HG03378 (cell line): ENCODE data around the gene KLRC2.
"Not testable (repeated sequence)": the region's sequence is repeated elsewhere in the genome, so short reads cannot be mapped to it uniquely, and the experiment has no call there.

Experiments used
- ATAC-seq: cut with Tn5 transposase; IDR thresholded peaks from one replicate; pipeline ENCODE4 v1.9.1; 2021; ENCODE audit warnings: mild to moderate bottlenecking, moderate library complexity; ENCODE audit not compliant: unreplicated experiment

The KLRC2 gene

DNA sequence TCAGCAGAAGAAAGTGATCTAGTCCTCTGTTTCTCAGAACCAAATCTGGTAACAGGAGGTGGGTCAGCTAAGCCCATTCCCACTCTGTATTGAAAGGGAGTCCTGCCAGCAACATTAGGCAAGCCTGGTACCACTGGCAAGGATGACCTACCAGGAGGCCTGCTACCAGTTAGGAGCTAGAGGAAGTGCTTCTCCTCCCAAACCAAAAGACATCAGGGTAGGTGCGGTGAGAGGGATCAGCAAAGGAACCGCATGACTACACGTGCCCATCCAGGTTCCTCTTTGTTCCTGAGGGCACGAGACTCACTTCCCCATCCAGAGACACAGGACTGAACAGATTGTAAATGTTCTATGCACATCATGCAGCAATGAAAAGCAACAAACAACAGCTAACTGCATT, 29.1 kb downstream of the KLRC2 start:
- ATAC-seq: no peak

DNA sequence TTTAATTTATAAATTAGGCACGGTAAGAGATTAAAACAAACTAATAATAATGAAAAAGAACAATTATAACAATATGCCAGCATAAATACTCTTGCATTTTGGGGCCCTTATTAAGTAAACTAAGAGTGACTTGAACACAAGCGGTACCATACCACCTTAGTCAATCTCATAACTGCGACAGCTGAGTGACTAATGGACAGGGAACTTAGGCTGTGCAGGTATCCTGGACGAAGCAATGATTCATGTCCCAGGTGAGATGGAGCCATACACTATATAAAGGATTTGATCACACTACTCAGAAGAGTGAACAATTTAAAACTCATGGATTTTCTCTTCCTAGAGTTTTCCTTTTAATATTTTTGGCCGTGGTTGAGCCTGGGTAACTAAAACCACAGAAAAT, 30.5 kb downstream of the KLRC2 start:
- ATAC-seq: no peak

DNA sequence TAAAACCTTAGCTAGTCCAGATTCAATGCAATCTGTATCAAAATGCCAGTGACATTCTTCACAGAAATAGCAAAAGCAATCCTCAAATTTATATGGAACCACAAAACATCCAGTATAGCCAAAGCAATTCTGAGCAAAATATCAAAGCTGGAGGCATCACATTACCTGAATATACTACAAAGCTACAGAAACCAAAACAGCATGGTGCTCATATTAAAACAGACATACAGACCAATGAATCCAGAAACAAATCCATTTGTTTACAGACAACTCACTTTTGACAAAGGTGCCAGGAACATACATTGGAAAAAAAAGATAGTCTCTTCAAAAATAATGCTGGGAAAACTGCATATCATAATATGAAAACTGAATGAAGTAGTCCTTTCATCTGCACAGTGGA, 31.0 kb downstream of the KLRC2 start:
- ATAC-seq: no peak

DNA sequence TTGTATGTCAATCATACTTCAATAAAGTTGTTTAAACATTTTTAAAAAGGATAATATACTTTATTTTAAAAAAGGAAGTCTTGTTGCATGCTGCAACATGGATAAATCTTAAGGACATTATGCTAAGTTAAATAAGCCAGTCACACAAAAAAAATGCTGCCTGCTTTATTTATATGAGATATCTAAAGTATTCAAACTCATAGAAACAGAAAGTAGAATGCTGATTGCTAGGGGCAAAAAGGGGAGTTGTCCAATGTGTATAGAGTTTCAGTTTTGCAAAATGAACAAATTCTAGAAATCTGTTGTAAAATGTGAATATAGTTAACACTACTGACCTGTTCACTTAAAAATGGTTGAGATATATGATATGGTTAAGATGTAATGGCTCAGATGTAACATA, 35.0 kb downstream of the KLRC2 start:
- ATAC-seq: no peak

DNA sequence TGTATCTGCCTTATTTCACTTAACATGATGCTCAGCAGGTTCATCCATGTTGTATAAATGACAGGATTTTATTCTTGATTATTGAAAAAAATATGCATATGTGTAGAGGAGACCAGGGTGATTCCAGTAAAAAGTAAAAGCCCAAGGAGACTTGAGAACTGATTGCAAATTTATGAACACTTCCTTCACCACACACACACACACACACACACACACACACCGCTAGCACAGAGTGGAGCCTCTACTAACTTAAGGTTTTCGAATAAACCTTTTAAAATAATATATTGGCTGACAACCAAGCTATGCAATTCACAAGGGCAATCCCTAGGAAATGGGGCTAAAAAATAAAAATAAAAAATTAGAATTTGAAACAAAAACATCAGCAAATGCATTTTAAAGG, 37.6 kb downstream of the KLRC2 start:
- no peak for ATAC-seq

DNA sequence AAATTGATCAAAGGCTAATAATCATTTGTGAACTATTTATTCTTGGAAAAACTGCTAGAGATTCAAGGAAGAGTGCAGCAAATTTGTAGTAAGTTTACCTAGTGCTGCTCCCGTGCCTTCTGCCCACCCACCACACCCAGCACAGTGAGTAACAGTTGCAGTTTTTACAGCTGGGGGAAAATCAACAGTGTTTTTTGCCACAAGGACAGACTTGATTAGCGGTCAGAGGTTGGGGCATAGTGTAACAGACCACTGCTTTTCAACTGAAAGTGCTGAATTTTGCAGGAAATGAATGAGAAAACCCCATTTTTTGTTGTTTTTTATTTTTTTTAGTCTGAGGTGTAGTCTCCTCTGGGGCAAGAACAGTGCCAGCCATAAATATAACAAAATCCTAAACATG, 38.5 kb downstream of the KLRC2 start:
- no peak for ATAC-seq

DNA sequence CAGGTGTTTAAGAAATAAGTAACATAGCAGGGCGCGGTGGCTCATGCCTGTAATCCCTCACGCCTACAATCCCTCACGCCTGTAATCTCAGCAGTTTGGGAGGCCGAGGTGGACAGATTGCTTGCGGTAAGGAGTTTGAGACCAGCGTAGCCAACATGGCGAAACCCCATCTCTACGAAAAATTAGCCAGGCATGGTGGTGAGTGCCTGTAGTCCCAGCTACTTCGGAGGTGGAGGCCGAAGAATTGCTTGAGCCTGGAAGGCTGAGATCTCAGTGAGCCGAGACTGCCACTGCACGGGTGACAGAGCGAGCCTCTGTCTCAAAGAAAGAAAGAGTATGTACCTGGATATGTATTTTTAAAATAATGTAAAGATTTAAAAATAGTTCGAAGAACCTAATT, 39.6 kb downstream of the KLRC2 start:
- not testable (repeated sequence) for ATAC-seq

DNA sequence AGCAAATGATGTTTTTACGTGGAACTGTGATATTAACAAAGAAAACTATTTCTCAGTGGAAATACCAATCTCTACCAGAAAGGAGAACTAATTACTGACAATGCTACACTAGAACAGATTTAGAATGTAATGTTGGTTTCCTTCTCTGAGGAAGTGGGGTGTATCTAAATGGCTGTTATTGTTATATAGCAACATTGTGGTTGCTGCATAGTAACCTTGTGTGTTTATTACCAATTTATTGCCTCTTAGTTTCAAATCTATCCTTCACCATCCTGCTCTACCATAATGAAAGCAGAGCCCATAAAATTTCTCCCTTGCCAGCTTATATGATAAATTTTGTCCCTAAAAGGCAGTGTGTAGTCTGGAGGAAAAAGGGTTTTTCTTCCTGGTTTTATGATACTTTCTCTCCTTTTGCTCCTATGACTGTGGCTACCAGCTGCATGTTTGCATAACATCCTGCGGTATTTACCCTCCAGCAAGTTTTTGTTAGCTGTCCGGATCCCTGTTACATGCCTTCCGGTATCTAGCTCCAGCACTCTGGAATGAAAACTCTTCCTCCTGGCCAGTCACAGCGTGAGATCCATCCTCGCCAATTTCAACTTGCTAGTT, 40.3 kb downstream of the KLRC2 start:
- peak; percentile 85 for ATAC-seq

DNA sequence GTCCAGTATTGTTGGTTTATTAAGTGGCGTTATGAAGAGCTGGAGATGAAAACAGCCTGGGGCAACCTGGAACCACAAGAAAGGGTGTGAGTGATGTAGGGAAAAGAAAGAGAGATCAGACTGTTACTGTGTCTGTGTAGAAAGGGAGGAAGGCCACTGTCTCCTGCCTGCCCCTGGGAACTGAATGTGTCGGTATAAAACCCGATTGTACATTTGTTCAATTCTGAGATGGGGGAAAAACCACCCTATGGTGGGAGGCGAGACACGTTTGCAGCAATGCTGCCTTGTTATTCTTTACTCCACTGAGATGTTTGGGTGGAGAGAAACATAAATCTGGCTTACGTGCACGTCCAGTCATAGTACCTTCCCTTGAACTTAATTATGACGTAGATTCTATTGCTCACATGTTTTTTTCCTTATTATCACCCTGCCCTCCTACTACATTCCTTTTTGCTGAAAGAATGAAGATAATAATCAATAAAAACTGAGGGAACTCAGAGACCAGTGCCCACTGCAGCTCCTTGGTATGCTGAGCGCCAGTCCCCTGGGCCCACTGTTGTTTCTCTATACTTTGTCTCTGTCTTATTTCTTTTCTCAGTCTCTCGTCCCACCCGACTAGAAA, 41.2 kb downstream of the KLRC2 start:
- ATAC-seq: not testable (repeated sequence)

DNA sequence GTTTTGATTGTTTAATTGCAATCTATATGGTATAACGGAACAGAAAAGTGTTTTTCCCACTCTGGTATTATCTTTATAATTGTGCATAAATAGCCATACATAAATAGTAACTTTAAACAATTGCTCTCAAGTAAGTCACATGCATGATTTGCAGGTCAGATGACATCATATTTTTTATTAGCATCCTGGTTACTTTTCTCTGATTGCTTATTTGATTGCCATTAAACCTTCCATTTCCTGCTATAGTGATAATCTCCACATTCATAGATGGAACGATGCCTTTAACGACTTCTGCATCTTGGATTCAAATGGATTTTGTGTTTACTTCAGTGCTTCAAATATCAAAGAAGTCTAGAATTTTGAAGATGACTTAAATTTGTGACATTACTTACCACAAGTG, 42.5 kb downstream of the KLRC2 start:
- ATAC-seq: no peak

DNA sequence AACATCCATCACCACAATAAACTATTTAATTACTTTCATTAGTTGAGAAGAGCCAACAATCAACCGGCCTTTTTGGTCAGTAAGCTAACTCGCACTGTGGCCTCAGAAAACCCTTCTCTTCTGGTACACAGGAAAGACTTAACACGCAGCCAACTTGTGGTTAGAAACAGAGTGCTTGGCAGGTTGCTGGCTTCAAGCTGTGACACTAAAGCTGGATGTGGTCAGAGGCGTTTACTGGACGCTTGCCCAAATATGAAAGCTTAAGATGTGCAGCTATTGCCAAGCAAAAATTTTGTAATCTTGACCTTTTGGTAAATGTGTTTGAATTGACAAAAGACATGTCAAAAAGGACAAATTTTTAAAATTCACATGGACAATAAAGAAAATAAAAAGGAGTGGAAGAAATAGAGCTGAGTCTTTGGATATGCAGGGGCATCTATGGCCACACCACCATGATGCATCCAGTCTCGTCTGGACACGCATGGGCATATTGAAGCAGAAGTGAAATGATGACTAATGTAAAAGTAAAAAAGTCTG, 43.3 kb downstream of the KLRC2 start:
- ATAC-seq: peak; percentile 64

DNA sequence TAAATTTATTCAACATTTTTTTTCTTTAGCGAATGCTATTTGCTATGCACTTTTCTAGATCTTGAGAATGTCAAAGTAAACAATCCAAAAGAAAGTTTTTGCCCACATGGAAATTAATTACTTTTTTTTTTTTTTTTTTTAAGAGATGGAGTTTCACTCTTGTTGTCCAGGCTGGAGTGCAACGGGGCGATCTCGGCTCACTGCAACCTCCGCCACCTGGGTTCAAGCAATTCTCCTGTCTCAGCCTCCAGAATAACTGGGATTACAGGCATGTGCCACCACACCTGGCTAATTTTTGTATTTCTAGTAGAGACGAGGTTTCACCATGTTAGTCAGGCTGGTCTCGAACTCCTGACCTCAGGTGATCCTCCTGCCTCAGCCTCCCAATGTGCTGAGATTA, 44.8 kb downstream of the KLRC2 start:
- ATAC-seq: not testable (repeated sequence)

DNA sequence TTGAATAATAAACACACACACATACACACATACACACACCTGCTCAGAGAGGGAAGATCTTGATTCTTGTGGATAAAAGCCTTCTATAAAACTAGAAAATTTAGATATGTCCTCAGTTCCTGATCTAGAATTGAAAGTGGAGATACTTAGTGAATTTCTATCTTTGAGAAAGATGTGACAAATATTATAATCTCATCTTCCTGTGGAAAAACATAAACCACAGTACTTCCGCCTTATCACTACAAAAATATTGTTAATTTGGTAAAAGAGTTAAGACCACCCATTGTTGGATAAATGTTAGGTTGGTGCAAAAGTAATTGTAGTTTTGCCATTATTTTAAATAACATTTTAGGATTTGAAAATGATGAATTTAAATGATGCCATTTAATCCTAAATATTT, 45.9 kb downstream of the KLRC2 start, which contains the start of gene KLRK1:
Gene KLRK1, minus strand, starts transcription at position 138 of the 400 bp plus-strand sequence. CDS start 1,231 bp downstream, outside the sequence.
- no peak for ATAC-seq

DNA sequence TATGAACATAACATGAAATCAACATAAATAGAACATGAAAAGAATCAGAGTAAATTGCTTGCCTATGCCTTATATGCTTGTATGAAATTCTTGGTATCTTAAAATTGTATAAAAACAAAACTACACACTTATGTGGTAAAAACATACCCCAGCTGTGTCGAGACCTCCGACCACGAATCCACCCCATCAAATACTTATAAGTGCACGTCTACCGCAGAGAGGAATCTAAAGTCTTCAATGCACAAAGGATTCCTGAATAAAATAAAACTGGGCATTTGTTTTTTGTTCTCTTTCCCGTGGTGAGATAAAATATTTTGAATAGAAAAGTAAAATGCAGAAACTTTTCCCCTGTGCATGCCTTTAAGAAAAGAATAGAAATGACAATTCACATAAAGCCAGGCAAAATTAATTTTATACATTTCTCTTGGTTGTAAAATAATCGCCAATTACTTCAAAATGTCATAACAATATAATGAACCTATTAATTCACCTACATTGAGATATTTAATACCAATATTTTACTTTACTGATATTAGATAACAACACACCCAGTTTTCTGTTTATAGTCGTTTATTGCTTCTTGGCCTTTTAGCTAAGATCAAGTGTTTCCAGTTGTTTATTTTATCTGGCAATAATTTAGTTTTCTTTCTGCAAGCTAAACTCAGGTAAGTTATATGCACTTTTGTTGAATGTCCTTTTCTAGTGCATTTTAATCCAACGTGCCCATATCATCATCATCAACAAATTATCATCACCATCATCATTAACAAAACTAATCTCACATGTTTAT, 47.0 kb downstream of the KLRC2 start:
- ATAC-seq: no peak

DNA sequence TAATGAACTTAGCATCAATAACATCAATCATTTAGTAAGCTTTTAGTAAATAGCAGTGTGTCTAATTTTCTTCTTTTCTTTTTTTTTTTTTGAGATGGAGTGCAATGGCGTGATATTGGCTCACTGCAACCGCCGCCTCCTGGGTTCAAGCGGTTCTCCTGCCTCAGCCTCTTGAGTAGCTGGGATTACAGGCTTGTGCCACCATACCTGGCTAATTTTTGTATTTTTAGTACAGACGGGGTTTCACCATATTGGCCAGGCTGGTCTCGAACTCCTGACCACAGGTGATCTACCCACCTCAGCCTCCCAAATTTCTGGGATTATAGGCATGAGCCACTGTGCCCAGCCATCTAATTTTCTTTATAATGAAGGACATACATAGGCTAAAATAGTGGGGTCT, 48.3 kb downstream of the KLRC2 start:
- ATAC-seq: not testable (repeated sequence)

DNA sequence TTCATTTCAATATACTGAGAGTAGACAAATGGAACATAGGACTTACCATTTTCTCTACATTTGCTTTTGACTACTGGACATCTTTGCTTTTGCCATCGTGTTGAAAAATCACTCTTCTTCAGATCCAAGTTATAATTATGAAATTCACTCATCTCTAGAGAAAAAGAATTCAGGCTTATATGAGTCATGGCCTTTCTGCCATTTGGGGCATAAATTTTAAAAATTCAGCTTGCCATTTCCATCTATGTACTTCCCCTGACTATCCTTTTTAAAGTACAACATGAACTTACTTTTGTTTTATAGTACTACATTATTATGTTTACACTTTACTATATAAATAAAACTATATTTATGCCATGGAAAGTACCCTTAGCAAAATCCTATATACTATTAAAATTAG, 49.0 kb downstream of the KLRC2 start:
- ATAC-seq: no peak

DNA sequence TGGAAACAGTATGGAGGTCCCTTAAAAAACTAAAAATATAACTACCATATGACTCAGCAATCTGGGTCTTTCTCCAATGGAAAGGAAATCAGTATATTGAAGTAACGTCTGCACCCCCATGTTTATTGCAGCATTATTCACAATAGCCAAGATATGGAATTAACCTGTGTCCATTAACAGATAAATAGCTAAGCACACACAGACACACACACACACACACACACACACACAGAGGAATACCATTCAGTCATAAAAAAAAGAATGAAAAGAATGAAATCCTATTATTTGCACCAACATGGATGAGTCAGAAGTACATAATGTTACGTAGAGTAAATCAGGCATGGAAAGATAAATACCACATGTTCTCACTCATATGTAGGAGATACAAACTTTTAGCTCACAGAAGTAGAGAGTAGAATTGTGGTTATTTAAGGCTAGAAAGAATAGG, 50.6 kb downstream of the KLRC2 start:
- no peak for ATAC-seq

DNA sequence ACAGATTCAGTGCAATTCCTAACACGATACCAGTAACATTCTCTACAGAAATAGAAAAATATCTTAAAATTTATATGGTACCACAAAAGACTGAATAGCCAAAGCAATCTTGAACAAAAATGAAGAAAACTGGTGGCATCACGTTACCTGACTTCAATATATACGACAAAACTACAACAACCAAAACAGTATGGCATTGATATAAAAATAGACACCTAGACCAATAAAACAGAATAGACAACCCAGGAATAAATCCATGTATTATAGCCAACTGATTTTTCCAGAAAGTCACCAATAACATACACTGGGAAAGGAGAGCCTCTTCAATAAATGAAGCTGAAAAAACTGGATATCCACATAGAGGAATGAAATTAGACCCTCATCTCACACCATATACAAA, 51.6 kb downstream of the KLRC2 start:
- ATAC-seq: no peak

DNA sequence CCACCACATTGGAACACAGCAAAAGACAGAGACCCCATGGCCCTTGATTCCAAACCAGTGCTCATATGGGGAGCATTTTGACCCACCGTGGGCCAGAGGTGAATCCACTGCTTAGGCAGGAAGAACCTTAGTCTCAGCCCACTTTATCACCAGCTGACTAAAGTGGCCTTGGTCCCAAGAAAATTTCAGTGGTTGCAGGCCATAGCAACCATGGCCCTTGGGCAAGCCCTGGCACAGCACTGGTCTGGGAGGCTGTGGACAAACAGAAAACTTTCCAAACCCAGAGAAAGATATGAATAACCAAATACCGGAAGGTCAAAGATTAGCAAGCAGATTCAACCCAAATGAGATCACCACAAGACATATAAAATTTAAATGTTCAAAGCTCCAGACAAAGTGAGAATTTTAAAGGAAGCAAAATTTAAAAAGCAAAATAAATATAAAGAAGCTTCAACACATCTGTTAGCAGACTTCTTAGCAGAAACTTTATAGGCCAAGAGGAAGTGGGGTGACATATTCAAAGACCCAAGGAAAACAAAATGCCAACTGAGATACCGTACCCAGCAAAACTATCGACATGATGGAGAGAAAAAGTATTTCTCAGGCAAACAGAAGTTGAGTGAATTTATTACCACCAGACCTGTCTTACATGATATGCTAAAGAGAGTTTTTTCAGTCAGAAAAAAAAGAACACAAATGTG, 53.7 kb downstream of the KLRC2 start:
- ATAC-seq: no peak
